Measurements from ENCODE around the gene MPZL1.

MPZL1 gene

DNA sequence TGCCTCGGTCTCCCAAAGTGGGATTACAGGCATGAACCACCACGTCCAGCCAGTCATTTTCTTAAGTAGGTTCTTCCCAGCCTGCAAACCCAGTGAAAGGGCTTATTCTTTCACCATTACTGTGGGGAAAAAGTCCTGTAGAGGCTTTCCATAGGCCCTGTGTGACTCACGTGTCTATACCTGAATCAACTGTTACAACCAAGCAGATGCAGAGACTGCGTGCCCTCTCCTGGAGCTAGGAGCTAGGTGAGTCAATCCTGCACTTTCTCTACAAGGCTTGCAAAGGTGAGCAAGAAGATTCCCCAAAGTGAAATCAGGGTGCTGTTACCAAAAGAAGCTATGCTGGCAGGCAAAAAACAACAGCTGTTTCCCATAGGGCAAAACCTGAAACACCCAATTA lies 13.8 kb upstream of the MPZL1 start:
- Histone ChIP-seq H3K27me3 (ENCODE audit: control insufficient read depth, insufficient read depth, low read length) (no peaks in the 10 kb centered on the region; the same call in 1 of the 2 replicates), H3K9me3 (ENCODE audit: control insufficient read depth, insufficient read depth, low read length) (no peaks in the 10 kb centered on the region), H3K4me1 (ENCODE audit: control insufficient read depth, insufficient read depth, low read length) (no peaks in the 10 kb centered on the region; the same call in 1 of the 2 replicates), H3K4me3 (ENCODE audit: low read length) (no peak overlapping the region), H3K27ac (ENCODE audit: low read length) (no peak overlapping the region), H3K36me3 (ENCODE audit: control insufficient read depth, insufficient read depth, low read length) (no peaks in the 10 kb centered on the region)
- DNase-seq (ENCODE audit: low read depth, low spot score): no peak
- WGBS (ENCODE audit: insufficient coverage, insufficient read length): no CpG with 5 or more reads among the region's 4 CpGs

DNA sequence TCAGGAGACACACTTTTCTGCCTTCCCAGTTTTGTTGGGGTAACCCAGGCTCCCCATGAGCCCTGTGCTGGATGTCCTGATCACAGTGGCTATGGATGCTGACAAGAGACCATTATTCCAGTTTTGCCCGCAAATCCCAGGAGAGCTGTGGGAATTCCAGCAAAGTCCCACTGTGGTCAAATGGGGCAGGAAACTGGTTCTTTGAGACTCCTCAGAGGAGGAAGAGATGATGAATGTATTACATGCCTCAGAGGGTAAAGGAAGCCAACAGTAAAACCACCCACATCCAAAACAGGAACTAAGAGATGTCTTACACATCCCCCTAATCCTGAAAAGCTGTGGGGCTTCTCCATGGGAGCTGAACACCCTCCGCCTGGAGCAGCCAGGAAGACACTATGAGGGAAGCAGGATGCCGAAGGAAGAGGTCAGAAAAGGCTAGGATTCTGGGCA lies 12.8 kb upstream of the MPZL1 start:
- Histone ChIP-seq H3K9me3 (ENCODE audit: control insufficient read depth, insufficient read depth, low read length) (no peaks in the 10 kb centered on the region), H3K27me3 (ENCODE audit: control insufficient read depth, insufficient read depth, low read length) (no peaks in the 10 kb centered on the region; the same call in 1 of the 2 replicates), H3K4me1 (ENCODE audit: control insufficient read depth, insufficient read depth, low read length) (peaks cover 3% of the 10 kb centered on the region; the same call in 1 of the 2 replicates), H3K4me3 (ENCODE audit: low read length) (no peak overlapping the region), H3K36me3 (ENCODE audit: control insufficient read depth, insufficient read depth, low read length) (no peaks in the 10 kb centered on the region), H3K27ac (ENCODE audit: low read length) (no peak overlapping the region)
- no CpG with 5 or more reads among the region's 3 CpGs for WGBS (ENCODE audit: insufficient coverage, insufficient read length)
- no peak for DNase-seq (ENCODE audit: low read depth, low spot score)

DNA sequence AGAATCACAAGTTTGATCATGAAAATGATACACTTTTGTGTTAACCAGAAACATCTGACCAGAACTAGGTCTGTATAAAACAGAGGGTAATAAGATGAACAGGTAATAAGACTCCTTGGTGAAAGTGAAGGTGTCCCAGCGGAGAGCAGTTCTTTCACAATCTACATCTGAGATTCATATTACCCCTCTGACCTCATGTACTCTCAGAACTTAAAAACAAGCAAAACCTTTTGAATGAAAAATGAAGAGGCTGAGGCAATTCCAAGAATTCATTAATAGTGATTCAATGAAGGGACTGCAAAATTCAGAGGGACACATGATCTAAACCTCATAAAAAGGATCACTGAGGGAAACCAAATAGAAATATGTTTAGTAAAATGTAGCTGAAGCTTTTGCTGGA lies 10.9 kb upstream of the MPZL1 start:
- Histone ChIP-seq H3K27me3 (ENCODE audit: control insufficient read depth, insufficient read depth, low read length) (no peaks in the 10 kb centered on the region; the same call in 1 of the 2 replicates), H3K27ac (ENCODE audit: low read length) (no peak overlapping the region), H3K4me3 (ENCODE audit: low read length) (no peak overlapping the region), H3K4me1 (ENCODE audit: control insufficient read depth, insufficient read depth, low read length) (peaks cover 3% of the 10 kb centered on the region; the same call in 1 of the 2 replicates), H3K36me3 (ENCODE audit: control insufficient read depth, insufficient read depth, low read length) (no peaks in the 10 kb centered on the region), H3K9me3 (ENCODE audit: control insufficient read depth, insufficient read depth, low read length) (no peaks in the 10 kb centered on the region)
- no peak for DNase-seq (ENCODE audit: low read depth, low spot score)
- no CpG with 5 or more reads among the region's 1 CpG for WGBS (ENCODE audit: insufficient coverage, insufficient read length)

DNA sequence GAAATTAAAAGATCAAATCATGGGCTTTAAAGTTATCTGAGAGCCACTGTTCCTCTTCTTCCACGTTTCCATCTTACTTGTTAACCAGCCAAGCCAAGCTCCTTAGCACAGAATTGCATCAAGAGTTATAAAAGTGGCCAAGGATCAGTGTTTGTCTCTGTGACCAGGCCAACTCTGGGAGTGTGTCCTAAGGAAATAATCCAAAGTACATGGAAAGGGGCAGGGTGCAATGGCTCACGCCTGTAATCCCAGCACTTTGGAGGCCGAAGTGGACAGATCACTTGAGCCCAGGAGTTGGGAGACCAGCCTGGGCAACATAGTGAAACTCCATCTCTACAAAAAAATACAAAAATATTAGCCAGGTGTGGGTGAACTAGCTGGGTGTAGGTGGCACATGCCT lies 10.0 kb upstream of the MPZL1 start:
- Histone ChIP-seq H3K4me3 (ENCODE audit: low read length) (no peak overlapping the region), H3K27me3 (ENCODE audit: control insufficient read depth, insufficient read depth, low read length) (no peaks in the 10 kb centered on the region; the same call in 1 of the 2 replicates), H3K4me1 (ENCODE audit: control insufficient read depth, insufficient read depth, low read length) (peaks cover 3% of the 10 kb centered on the region; the same call in 1 of the 2 replicates), H3K9me3 (ENCODE audit: control insufficient read depth, insufficient read depth, low read length) (no peaks in the 10 kb centered on the region), H3K36me3 (ENCODE audit: control insufficient read depth, insufficient read depth, low read length) (no peaks in the 10 kb centered on the region), H3K27ac (ENCODE audit: low read length) (no peak overlapping the region)
- no peak for DNase-seq (ENCODE audit: low read depth, low spot score)
- WGBS (ENCODE audit: insufficient coverage, insufficient read length): no CpG with 5 or more reads among the region's 3 CpGs

DNA sequence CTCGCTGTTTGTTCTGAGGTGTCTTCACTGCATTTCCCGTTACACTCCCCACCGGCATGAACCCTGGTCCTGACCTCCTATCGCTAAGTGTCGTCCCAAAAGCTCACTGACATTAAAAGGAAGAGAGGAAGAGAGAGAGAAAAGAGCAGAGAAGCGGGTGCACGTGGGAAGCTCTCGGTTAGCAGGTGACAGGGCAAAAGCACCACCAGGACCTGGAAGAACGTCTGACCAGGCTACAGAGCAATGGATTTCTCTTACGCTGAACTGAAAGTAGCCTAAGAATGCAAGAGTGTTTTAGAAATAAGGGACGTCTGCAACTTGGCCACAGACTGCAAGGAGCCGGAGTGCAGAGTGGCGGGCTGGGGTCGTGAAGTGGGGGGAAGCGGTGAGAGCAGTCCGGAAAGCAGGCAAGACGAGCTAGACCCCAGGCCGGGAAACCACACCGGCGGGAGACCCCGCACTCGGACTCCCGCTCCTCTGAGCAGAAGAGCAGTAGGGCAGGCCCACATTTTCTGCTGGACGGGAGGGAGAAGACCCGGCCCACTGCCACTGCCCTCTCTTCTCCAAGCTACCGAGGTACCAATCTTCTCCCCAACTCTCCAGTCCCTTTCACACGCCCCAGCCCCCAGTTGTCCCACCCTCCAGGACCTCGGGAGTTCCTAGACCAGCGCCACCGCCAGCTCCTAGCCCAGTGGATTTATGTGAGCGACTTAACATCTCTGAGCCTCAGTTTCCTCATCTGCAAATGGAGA lies 8.3 kb upstream of the MPZL1 start:
- no CpG with 5 or more reads among the region's 31 CpGs for WGBS (ENCODE audit: insufficient coverage, insufficient read length)
- no peaks in the 10 kb centered on the region; the same call in 1 of the 2 replicates for H3K27me3 ChIP-seq (ENCODE audit: control insufficient read depth, insufficient read depth, low read length)
- no peak for DNase-seq (ENCODE audit: low read depth, low spot score)
- no peaks in the 10 kb centered on the region for H3K9me3 ChIP-seq (ENCODE audit: control insufficient read depth, insufficient read depth, low read length)
- no peaks in the 10 kb centered on the region for H3K36me3 ChIP-seq (ENCODE audit: control insufficient read depth, insufficient read depth, low read length)
- H3K4me3 ChIP-seq (ENCODE audit: low read length): peak overlapping the region; percentile 55
- no peak overlapping the region for H3K27ac ChIP-seq (ENCODE audit: low read length)
- H3K4me1 ChIP-seq (ENCODE audit: control insufficient read depth, insufficient read depth, low read length): peaks cover 3% of the 10 kb centered on the region; the same call in 1 of the 2 replicates

DNA sequence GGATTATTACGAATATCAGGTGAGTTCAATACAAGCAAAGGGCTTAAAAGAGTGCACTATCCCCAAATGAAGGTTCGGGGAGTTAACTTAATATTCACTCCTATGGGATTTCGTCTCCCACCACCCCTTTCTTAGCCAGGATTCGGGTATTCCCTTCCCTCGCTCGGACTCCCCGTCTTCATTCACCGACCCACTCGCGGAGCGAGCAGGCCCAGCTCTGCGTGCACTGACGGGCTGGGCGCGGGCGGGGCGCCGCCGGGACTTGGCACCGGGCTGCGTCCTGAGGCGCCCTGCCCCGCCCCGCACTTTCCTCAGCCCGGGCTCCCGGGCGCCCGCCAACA lies 7.7 kb upstream of the MPZL1 start:
- no CpG with 5 or more reads among the region's 28 CpGs for WGBS (ENCODE audit: insufficient coverage, insufficient read length)
- Histone ChIP-seq H3K36me3 (ENCODE audit: control insufficient read depth, insufficient read depth, low read length) (no peaks in the 10 kb centered on the region), H3K4me1 (ENCODE audit: control insufficient read depth, insufficient read depth, low read length) (peaks cover 3% of the 10 kb centered on the region; the same call in 1 of the 2 replicates), H3K27ac (ENCODE audit: low read length) (no peak overlapping the region), H3K4me3 (ENCODE audit: low read length) (peak overlapping the region; percentile 55; the same call in 1 of the 2 replicates), H3K27me3 (ENCODE audit: control insufficient read depth, insufficient read depth, low read length) (no peaks in the 10 kb centered on the region; the same call in 1 of the 2 replicates), H3K9me3 (ENCODE audit: control insufficient read depth, insufficient read depth, low read length) (no peaks in the 10 kb centered on the region)
- DNase-seq (ENCODE audit: low read depth, low spot score): no peak

DNA sequence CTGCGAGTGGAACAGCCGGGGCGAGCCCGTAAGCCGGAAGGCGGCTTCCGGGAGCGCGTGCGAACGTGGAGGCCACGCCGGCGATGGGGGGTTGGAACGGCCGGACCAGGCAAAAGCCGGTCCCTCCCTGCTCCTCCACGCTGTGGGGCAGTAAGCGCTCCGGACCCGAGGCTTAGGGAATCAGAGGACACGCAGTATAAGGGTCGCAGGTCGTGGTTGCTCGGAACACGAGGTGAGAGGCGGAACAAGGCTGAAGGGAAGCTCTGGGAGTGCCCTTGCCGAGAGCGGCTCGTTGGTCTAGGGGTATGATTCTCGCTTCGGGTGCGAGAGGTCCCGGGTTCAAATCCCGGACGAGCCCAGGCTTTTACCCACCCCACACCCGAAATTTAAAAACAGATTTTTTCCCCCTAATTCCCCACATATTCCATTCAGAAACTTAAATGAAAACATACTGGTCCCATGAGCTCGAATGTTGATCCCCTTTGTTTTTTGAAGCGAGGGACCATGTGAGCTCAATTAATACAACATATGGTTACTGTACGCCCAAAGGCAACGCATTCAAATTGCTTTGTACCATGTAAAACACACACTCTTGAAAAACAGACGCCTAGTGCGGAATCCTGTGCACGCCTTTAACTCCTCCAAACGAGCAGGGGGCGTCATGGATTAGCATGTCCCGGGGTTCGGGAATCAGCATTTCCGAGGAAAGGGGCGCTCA lies 7.2 kb upstream of the MPZL1 start:
- H3K36me3 ChIP-seq (ENCODE audit: control insufficient read depth, insufficient read depth, low read length): no peaks in the 10 kb centered on the region
- no peaks in the 10 kb centered on the region for H3K9me3 ChIP-seq (ENCODE audit: control insufficient read depth, insufficient read depth, low read length)
- H3K4me3 ChIP-seq (ENCODE audit: low read length): peak overlapping the region; percentile 55; the same call in 1 of the 2 replicates
- WGBS (ENCODE audit: insufficient coverage, insufficient read length): no CpG with 5 or more reads among the region's 50 CpGs
- peaks cover 3% of the 10 kb centered on the region; the same call in 1 of the 2 replicates for H3K4me1 ChIP-seq (ENCODE audit: control insufficient read depth, insufficient read depth, low read length)
- no peak for DNase-seq (ENCODE audit: low read depth, low spot score)
- no peak overlapping the region for H3K27ac ChIP-seq (ENCODE audit: low read length)
- H3K27me3 ChIP-seq (ENCODE audit: control insufficient read depth, insufficient read depth, low read length): no peaks in the 10 kb centered on the region; the same call in 1 of the 2 replicates

DNA sequence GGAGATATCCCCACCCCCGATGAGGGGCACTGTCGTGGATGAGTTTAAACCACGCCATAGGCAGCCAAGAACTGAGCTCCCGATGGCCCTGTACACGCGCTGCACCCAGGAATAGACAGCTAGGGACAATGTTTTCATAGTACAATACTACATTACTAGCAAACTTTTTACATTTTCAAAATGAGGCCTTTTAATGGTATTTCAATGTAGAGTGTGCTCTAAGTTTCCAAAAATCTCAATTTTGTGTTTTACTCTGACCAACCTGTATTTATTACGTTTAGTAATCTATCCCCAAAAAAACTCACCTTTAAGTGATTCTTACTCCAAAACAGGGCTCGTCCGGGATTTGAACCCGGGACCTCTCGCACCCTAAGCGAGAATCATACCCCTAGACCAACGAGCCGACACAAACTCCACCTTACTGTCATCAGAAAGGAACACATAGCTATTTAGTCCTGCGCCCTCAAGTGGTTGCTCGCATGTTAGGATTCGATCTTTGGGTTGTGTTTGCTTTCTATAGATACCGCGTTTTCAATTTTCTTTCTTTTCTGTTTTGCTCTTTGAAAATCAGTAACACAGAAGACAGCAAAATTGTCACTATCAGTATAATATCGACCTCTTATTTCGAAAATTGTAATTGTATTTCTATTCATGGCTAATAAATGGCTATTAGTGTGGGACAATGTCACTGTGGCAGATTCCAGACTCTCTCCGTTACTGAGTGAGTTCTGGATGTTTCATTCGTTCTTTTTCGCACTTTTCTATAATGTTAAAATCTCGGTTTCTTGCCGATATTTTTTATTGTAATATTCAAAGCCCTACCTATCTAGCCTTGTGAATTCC lies 6.4 kb upstream of the MPZL1 start:
- no CpG with 5 or more reads among the region's 26 CpGs for WGBS (ENCODE audit: insufficient coverage, insufficient read length)
- peak overlapping the region; percentile 67; the same call in 1 of the 2 replicates for H3K4me3 ChIP-seq (ENCODE audit: low read length)
- H3K27ac ChIP-seq (ENCODE audit: low read length): no peak overlapping the region
- H3K4me1 ChIP-seq (ENCODE audit: control insufficient read depth, insufficient read depth, low read length): peaks cover 3% of the 10 kb centered on the region; the same call in 1 of the 2 replicates
- no peak for DNase-seq (ENCODE audit: low read depth, low spot score)
- H3K36me3 ChIP-seq (ENCODE audit: control insufficient read depth, insufficient read depth, low read length): no peaks in the 10 kb centered on the region
- no peaks in the 10 kb centered on the region; the same call in 1 of the 2 replicates for H3K27me3 ChIP-seq (ENCODE audit: control insufficient read depth, insufficient read depth, low read length)
- H3K9me3 ChIP-seq (ENCODE audit: control insufficient read depth, insufficient read depth, low read length): no peaks in the 10 kb centered on the region

DNA sequence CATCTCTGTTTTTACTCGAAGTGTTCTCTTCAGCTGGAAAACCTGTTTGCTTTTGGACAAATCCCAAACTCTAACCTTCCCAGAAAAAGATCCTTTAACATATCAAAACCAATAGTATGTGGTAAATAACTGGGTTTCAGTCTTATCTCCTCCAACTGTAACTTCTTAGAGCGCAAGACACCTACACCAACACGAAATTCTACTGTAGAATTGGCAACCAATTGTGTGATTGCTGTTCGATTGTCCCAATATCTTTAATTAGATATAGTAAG lies 5.8 kb upstream of the MPZL1 start:
- Histone ChIP-seq H3K36me3 (ENCODE audit: control insufficient read depth, insufficient read depth, low read length) (no peaks in the 10 kb centered on the region), H3K9me3 (ENCODE audit: control insufficient read depth, insufficient read depth, low read length) (no peaks in the 10 kb centered on the region), H3K27me3 (ENCODE audit: control insufficient read depth, insufficient read depth, low read length) (no peaks in the 10 kb centered on the region; the same call in 1 of the 2 replicates), H3K4me1 (ENCODE audit: control insufficient read depth, insufficient read depth, low read length) (peaks cover 3% of the 10 kb centered on the region; the same call in 1 of the 2 replicates), H3K4me3 (ENCODE audit: low read length) (peak overlapping the region; percentile 67; the same call in 1 of the 2 replicates), H3K27ac (ENCODE audit: low read length) (no peak overlapping the region)
- no peak for DNase-seq (ENCODE audit: low read depth, low spot score)
- WGBS (ENCODE audit: insufficient coverage, insufficient read length): no CpG with 5 or more reads among the region's 4 CpGs

DNA sequence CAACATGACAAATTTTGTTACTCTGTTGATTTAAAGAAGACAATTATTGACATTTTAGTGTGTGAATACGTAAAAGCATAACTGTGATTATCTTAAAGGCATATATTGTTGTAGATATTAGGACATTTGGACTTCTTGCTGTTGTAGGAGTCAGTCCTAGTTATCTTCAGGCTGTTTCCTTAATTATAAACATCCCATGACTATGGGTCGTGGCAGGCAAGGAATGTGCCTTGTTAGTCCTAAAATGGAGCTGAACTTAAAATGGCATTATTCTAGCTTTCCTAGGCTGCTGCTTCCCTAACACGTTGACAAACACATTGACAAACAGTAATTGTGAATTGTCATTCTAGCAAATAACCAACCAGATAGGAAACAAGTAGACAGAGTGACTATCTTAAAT lies 4.4 kb upstream of the MPZL1 start:
- peaks cover 3% of the 10 kb centered on the region; the same call in 1 of the 2 replicates for H3K4me1 ChIP-seq (ENCODE audit: control insufficient read depth, insufficient read depth, low read length)
- H3K27me3 ChIP-seq (ENCODE audit: control insufficient read depth, insufficient read depth, low read length): no peaks in the 10 kb centered on the region; the same call in 1 of the 2 replicates
- no peaks in the 10 kb centered on the region for H3K36me3 ChIP-seq (ENCODE audit: control insufficient read depth, insufficient read depth, low read length)
- no CpG with 5 or more reads among the region's 3 CpGs for WGBS (ENCODE audit: insufficient coverage, insufficient read length)
- DNase-seq (ENCODE audit: low read depth, low spot score): no peak
- no peak overlapping the region for H3K4me3 ChIP-seq (ENCODE audit: low read length)
- H3K9me3 ChIP-seq (ENCODE audit: control insufficient read depth, insufficient read depth, low read length): no peaks in the 10 kb centered on the region
- no peak overlapping the region for H3K27ac ChIP-seq (ENCODE audit: low read length)
